Measurements from ENCODE around the gene CDK6. TPM values are rescaled to one million over a fixed set of nuclear protein-coding genes. Genes with fewer than 3 reads are reported as not detected.

CDK6 gene
- total RNA-seq, 1 donor from 2014 or later = 6.0 TPM

DNA sequence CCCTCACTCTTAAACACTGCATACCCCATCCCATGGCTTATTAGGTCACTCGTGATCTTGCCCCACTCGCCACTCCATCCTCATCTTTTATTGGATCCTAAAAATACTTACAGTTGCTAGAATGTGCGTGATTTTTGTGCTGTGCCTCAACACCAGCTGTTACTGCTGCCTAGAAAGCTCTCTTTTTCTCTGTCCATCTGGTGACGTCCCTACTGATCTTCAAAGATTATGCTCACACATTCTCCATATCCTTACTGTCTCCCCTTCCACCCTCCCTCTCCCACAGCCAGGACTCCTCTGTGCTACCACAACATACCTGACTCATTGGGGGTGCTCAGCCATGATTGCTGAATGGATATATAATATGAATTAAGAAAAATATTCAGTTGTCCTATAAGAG lies 42.0 kb downstream of the CDK6 start:
- Mint-ChIP-seq H3K36me3 (peaks cover 29% of the 10 kb centered on the region), H3K9me3 (peaks cover 18% of the 10 kb centered on the region), H3K27ac (no peak overlapping the region), H3K4me1 (peaks cover 3% of the 10 kb centered on the region), H3K4me3 (no peak overlapping the region), H3K27me3 (ENCODE audit: insufficient read depth, low read depth) (no peaks in the 10 kb centered on the region)
- Histone ChIP-seq H3K4me1 (peaks cover 24% of the 10 kb centered on the region), H4K20me1 (ENCODE audit: low read depth) (no peaks in the 10 kb centered on the region), H3K27me3 (no peaks in the 10 kb centered on the region), H3K9ac (no peak overlapping the region), H2AFZ (replicated peaks) (no peak overlapping the region), H3K4me2 (no peak overlapping the region), H3K36me3 (no peaks in the 10 kb centered on the region), H3K4me3 (no peak overlapping the region), H3F3A (ENCODE audit: low read depth) (no peaks in the 10 kb centered on the region), H3K9me3 (ENCODE audit: low read depth) (no peaks in the 10 kb centered on the region), H3K79me2 (ENCODE audit: low read depth) (no peaks in the 10 kb centered on the region), H3K27ac (no peak overlapping the region)
- no peak for TF ChIP-seq CTCF (IDR thresholded peaks at IDR 0.05)
- TF ChIP-seq EZH2 (IDR thresholded peaks at IDR 0.05) = no peak
- no peak for TF ChIP-seq EZH2phosphoT487 (IDR thresholded peaks at IDR 0.05)
- no peak for DNase-seq (ENCODE audit: low spot score)

DNA sequence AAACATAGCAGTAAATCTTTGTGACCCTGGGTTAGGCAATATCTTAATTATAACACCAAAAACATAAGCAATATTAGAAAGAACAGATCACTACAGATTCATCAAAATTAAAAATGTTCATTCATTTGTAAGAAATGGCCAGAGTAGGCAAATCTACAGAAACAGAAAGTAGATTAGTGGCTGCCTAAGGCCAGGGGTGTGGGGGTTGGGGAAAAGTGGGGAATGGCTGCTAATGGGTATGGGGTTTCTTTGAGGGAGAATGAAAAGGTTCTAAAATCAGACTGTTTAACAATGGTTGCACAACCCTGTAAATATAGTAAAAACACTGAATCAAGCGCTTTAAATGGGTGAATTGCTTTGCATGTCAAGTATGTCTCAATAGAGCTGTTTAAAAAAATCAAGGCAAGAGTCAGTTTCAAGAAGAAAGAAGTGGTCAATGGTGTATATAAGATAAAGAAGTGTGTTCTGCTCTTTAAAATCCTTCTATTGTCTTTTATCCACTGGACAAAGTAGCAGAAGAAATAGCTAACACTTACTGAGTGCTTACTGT lies 42.6 kb downstream of the CDK6 start:
- Histone ChIP-seq H3K4me2 (peak overlapping the region; percentile 3), H3F3A (ENCODE audit: low read depth) (no peaks in the 10 kb centered on the region), H3K4me1 (peaks cover 24% of the 10 kb centered on the region), H3K27me3 (no peaks in the 10 kb centered on the region), H3K36me3 (no peaks in the 10 kb centered on the region), H3K79me2 (ENCODE audit: low read depth) (no peaks in the 10 kb centered on the region), H4K20me1 (ENCODE audit: low read depth) (no peaks in the 10 kb centered on the region), H3K9ac (no peak overlapping the region), H2AFZ (replicated peaks) (no peak overlapping the region), H3K9me3 (ENCODE audit: low read depth) (no peaks in the 10 kb centered on the region), H3K27ac (no peak overlapping the region), H3K4me3 (no peak overlapping the region)
- Mint-ChIP-seq H3K27me3 (ENCODE audit: insufficient read depth, low read depth) (no peaks in the 10 kb centered on the region), H3K4me3 (no peak overlapping the region), H3K9me3 (peaks cover 21% of the 10 kb centered on the region), H3K36me3 (peaks cover 32% of the 10 kb centered on the region), H3K4me1 (peaks cover 3% of the 10 kb centered on the region), H3K27ac (no peak overlapping the region)
- no peak for DNase-seq (ENCODE audit: low spot score)
- no peak for TF ChIP-seq CTCF (IDR thresholded peaks at IDR 0.05)
- no peak for TF ChIP-seq EZH2 (IDR thresholded peaks at IDR 0.05)
- TF ChIP-seq EZH2phosphoT487 (IDR thresholded peaks at IDR 0.05) = no peak

GRCh38 chr7:92790992-92791391 lies 45.4 kb downstream of the CDK6 start:
- Mint-ChIP-seq H3K4me1 (peaks cover 6% of the 10 kb centered on the region), H3K4me3 (no peak overlapping the region), H3K9me3 (peaks cover 25% of the 10 kb centered on the region), H3K36me3 (peaks cover 36% of the 10 kb centered on the region), H3K27ac (no peak overlapping the region), H3K27me3 (ENCODE audit: insufficient read depth, low read depth) (no peaks in the 10 kb centered on the region)
- Histone ChIP-seq H3K27ac (no peak overlapping the region), H3K9ac (no peak overlapping the region), H3K27me3 (no peaks in the 10 kb centered on the region), H3K4me2 (no peak overlapping the region), H4K20me1 (ENCODE audit: low read depth) (no peaks in the 10 kb centered on the region), H2AFZ (replicated peaks) (no peak overlapping the region), H3K4me3 (no peak overlapping the region), H3K79me2 (ENCODE audit: low read depth) (no peaks in the 10 kb centered on the region), H3F3A (ENCODE audit: low read depth) (no peaks in the 10 kb centered on the region), H3K36me3 (no peaks in the 10 kb centered on the region), H3K4me1 (peaks cover 27% of the 10 kb centered on the region), H3K9me3 (ENCODE audit: low read depth) (peaks cover 8% of the 10 kb centered on the region)
- DNase-seq (ENCODE audit: low spot score) = no peak
- TF ChIP-seq CTCF (IDR thresholded peaks at IDR 0.05) (no peak), EZH2phosphoT487 (IDR thresholded peaks at IDR 0.05) (no peak), EZH2 (IDR thresholded peaks at IDR 0.05) (no peak)

All from neural progenitor cell (in vitro differentiated cells).